ENCODE measurements around the gene NELL2.

NELL2 gene

GRCh38 chr12:44763021-44763420 lies 113.1 kb downstream of the NELL2 start:
- TF ChIP-seq ARNTL (CRISPR knock-in tag; IDR thresholded peaks at IDR 0.05; ENCODE audit: borderline replicate concordance, low read depth) (no peak), CREB5 (CRISPR knock-in tag; IDR thresholded peaks at IDR 0.05; ENCODE audit: low read depth) (no peak)
- ATAC-seq: no peak

DNA sequence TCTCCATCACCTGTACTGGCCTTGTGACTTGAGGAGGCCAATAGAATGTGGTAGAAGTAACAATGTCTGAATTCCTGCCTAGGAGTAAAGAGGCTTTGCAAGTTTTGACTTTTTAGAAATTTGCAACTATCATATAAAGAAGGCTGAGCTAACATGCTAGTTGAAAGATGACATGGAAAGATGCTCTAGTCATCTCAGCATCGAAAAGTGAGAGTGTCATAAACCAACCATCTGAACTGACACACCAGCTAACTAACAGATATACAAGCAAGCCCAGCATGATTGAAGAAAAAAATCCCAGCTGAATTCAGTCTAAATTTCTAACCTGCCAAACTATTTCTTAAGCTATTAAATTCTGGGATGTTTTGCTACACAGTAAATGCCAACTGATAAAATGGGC lies 116.8 kb downstream of the NELL2 start:
- TF ChIP-seq BACH2 (CRISPR knock-in tag; IDR thresholded peaks at IDR 0.05; ENCODE audit: borderline replicate concordance) (no peak), GLIS3 (CRISPR knock-in tag; IDR thresholded peaks at IDR 0.05) (no peak), PPARA (CRISPR knock-in tag; IDR thresholded peaks at IDR 0.05; ENCODE audit: borderline replicate concordance) (no peak), RARB (CRISPR knock-in tag; IDR thresholded peaks at IDR 0.05) (no peak), ZNF70 (CRISPR knock-in tag; IDR thresholded peaks at IDR 0.05) (no peak)
- ATAC-seq: no peak

- no peak for ATAC-seq
- TF ChIP-seq RARB (CRISPR knock-in tag; IDR thresholded peaks at IDR 0.05) (no peak), TCF4 (CRISPR knock-in tag; IDR thresholded peaks at IDR 0.05; ENCODE audit: borderline replicate concordance) (no peak), ZFP3 (CRISPR knock-in tag; IDR thresholded peaks at IDR 0.05) (no peak), PATZ1 (CRISPR knock-in tag; IDR thresholded peaks at IDR 0.05; ENCODE audit: borderline replicate concordance) (no peak), POU6F1 (CRISPR knock-in tag; IDR thresholded peaks at IDR 0.05; ENCODE audit: borderline replicate concordance, low read depth) (no peak), ZFP30 (CRISPR knock-in tag; IDR thresholded peaks at IDR 0.05) (no peak), TSHZ2 (CRISPR knock-in tag; IDR thresholded peaks at IDR 0.05) (no peak), PPARA (CRISPR knock-in tag; IDR thresholded peaks at IDR 0.05; ENCODE audit: borderline replicate concordance) (no peak), TOX (CRISPR knock-in tag; IDR thresholded peaks at IDR 0.05; ENCODE audit: borderline replicate concordance) (no peak), CREB5 (CRISPR knock-in tag; IDR thresholded peaks at IDR 0.05; ENCODE audit: low read depth) (no peak), BACH2 (CRISPR knock-in tag; IDR thresholded peaks at IDR 0.05; ENCODE audit: borderline replicate concordance) (no peak), ZNF565 (CRISPR knock-in tag; conservative IDR thresholded peaks at IDR 0.05; ENCODE audit: low read depth) (no peak), GLIS3 (CRISPR knock-in tag; IDR thresholded peaks at IDR 0.05) (no peak), ISL1 (CRISPR knock-in tag; IDR thresholded peaks at IDR 0.05) (no peak), ZNF70 (CRISPR knock-in tag; IDR thresholded peaks at IDR 0.05) (no peak), SNAI2 (CRISPR knock-in tag; IDR thresholded peaks at IDR 0.05) (no peak), ARNTL (CRISPR knock-in tag; IDR thresholded peaks at IDR 0.05; ENCODE audit: borderline replicate concordance, low read depth) (no peak), CSDC2 (CRISPR knock-in tag; IDR thresholded peaks at IDR 0.05) (no peak)
- TF ChIP-seq, protein P1, sequence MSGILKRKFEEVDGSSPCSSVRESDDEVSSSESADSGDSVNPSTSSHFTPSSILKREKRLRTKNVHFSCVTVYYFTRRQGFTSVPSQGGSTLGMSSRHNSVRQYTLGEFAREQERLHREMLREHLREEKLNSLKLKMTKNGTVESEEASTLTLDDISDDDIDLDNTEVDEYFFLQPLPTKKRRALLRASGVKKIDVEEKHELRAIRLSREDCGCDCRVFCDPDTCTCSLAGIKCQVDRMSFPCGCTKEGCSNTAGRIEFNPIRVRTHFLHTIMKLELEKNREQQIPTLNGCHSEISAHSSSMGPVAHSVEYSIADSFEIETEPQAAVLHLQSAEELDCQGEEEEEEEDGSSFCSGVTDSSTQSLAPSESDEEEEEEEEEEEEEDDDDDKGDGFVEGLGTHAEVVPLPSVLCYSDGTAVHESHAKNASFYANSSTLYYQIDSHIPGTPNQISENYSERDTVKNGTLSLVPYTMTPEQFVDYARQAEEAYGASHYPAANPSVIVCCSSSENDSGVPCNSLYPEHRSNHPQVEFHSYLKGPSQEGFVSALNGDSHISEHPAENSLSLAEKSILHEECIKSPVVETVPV (CRISPR knock-in tag; IDR thresholded peaks at IDR 0.05): no peak
Measured at GRCh38 chr12:44750468-44750867, 125.6 kb downstream of the NELL2 start.

Data from SK-N-SH treated with all-trans-retinoic acid at 6 μM for 48 hours (cell line).